K562 (cell line): ENCODE results near the gene DENND2A.

Source experiments
- BHLHE40 ChIP-seq: IDR thresholded peaks from 2 replicates; pipeline ENCODE4 v1.6.1; 2011; ENCODE audit warnings: low read length, improper control_type of control experiment
- CEBPG ChIP-seq, 3 experiments: fragments of 200-800 bp in 1 of 3; sonication (Bioruptor generic) in 1 of 3; sonication (generic) in 1 of 3; formaldehyde crosslinking in 1 of 3; IDR thresholded peaks in 2 of 3; conservative IDR thresholded peaks in 1 of 3; 2 replicates each; pipeline versions ENCODE4 v1.6.1 to v1.8.0; 2016 to 2022; ENCODE audit warnings: missing compliant biosample characterization in 2 of 3, missing genetic modification characterization in 2 of 3, mild to moderate bottlenecking in 1 of 3, missing genetic modification reagents in 1 of 3
- E2F6 ChIP-seq, 2 experiments: IDR thresholded peaks; 2 replicates each; pipeline ENCODE4 v1.6.1; 2011; ENCODE audit warnings: borderline replicate concordance in 1 of 2, control low read depth in 1 of 2, low read depth in 1 of 2, low read length in 1 of 2, mild to moderate bottlenecking in 1 of 2, mixed read lengths in 1 of 2, moderate library complexity in 1 of 2; ENCODE audit not compliant: insufficient read depth in 1 of 2, insufficient read length in 1 of 2, poor library complexity in 1 of 2, severe bottlenecking in 1 of 2; ENCODE audit errors: extremely low read depth in 1 of 2
- FOXJ3 ChIP-seq: sonication (generic); formaldehyde crosslinking; IDR thresholded peaks from 2 replicates; pipeline ENCODE4 v1.4.0; 2020; ENCODE audit warnings: mild to moderate bottlenecking, missing genetic modification reagents
- JUN ChIP-seq, 2 experiments: sonication (generic) in 1 of 2; formaldehyde crosslinking in 1 of 2; IDR thresholded peaks; 2 replicates each; pipeline versions ENCODE4 v1.6.1 to v1.8.0; 2012 to 2022; ENCODE audit warnings: borderline replicate concordance in 2 of 2, mild to moderate bottlenecking in 2 of 2, improper control_type of control experiment in 1 of 2, low read depth in 1 of 2, low read length in 1 of 2, missing genetic modification reagents in 1 of 2
- MAX ChIP-seq: sonication (generic); formaldehyde crosslinking; IDR thresholded peaks from 2 replicates; pipeline ENCODE4 v1.9.0; 2022; ENCODE audit warnings: mild to moderate bottlenecking, missing genetic modification reagents
- MXI1 ChIP-seq: IDR thresholded peaks from 2 replicates; pipeline ENCODE4 v1.6.1; 2011; ENCODE audit warnings: low read depth, mild to moderate bottlenecking, improper control_type of control experiment, low read length
- RNF2 ChIP-seq: sonication (generic); IDR thresholded peaks from 2 replicates; pipeline ENCODE4 v1.6.1; 2016
- SIN3A ChIP-seq, 2 experiments: fragments of 150-350 bp in 1 of 2; IDR thresholded peaks; 2 replicates each; pipeline ENCODE4 v1.6.1; 2011 to 2016; ENCODE audit warnings: borderline replicate concordance in 2 of 2, low read depth in 2 of 2, low read length in 2 of 2, mild to moderate bottlenecking in 2 of 2, moderate library complexity in 2 of 2; ENCODE audit not compliant: control insufficient read depth in 1 of 2
- U2AF2 ChIP-seq: fragments of 200-400 bp; formaldehyde crosslinking; optimal IDR thresholded peaks from 2 replicates; pipeline ENCODE3; 2017; ENCODE audit warnings: low read depth, mild to moderate bottlenecking, low read length
- USF2 ChIP-seq: sonication (generic); formaldehyde crosslinking; IDR thresholded peaks from 2 replicates; pipeline ENCODE4 v1.5.0; 2020; ENCODE audit warnings: missing genetic modification reagents
- ZBTB33 ChIP-seq: sonication (generic); formaldehyde crosslinking; IDR thresholded peaks from 2 replicates; pipeline ENCODE4 v1.8.1; 2023; ENCODE audit warnings: mild to moderate bottlenecking, missing genetic modification reagents
- ZNF57 ChIP-seq: fragments of 450-650 bp; formaldehyde crosslinking; IDR thresholded peaks from 2 replicates; pipeline ENCODE4 v1.4.0; 2020; ENCODE audit warnings: mild to moderate bottlenecking, moderate library complexity

- TF ChIP-seq ZNF57 (CRISPR knock-in tag) (no peak), FOXJ3 (CRISPR knock-in tag) (no peak), U2AF2 (no peak), MAX (no peak), MXI1 (no peak), BHLHE40 (no peak), RNF2 (no peak), CEBPG (CRISPR knock-in tag; IDR thresholded peaks at IDR 0.05) (no peak), CEBPG (tag; conservative IDR thresholded peaks at IDR 0.05 in 1 of 2, IDR thresholded peaks at IDR 0.05 in 1 of 2) (no peak), SIN3A (IDR thresholded peaks at IDR 0.05; ENCODE audit: borderline replicate concordance in 2 of 2, control insufficient read depth in 1 of 2, low read depth in 2 of 2, low read length in 2 of 2) (no peak), ZBTB33 (CRISPR knock-in tag) (no peak), JUN (IDR thresholded peaks at IDR 0.05; ENCODE audit: borderline replicate concordance, low read depth, low read length) (no peak), JUN (CRISPR knock-in tag; IDR thresholded peaks at IDR 0.05; ENCODE audit: borderline replicate concordance) (no peak), USF2 (no peak), E2F6 (IDR thresholded peaks at IDR 0.05; ENCODE audit: borderline replicate concordance in 1 of 2, extremely low read depth in 1 of 2, insufficient read depth in 1 of 2, insufficient read length in 1 of 2, low read depth in 1 of 2, low read length in 1 of 2, poor library complexity in 1 of 2, severe bottlenecking in 1 of 2) (no peak)
Observed at GRCh38 chr7:140587243-140587642, 53.4 kb downstream of the DENND2A start.
